HepG2 (cell line): Measurements from ENCODE around the gene SULT4A1.

ENCODE experiments used
- AGO1 ChIP-seq: fragments of 200-400 bp; formaldehyde crosslinking; IDR thresholded peaks from 2 replicates; pipeline ENCODE4 v1.6.1; 2017; ENCODE audit warnings: mild to moderate bottlenecking, low read depth, low read length, moderate library complexity; ENCODE audit not compliant: poor library complexity, severe bottlenecking
- ARNT ChIP-seq: fragments of 450-650 bp; IDR thresholded peaks from 2 replicates; pipeline ENCODE4 v1.6.1; 2017
- PHF8 ChIP-seq: sonication (generic); formaldehyde crosslinking; IDR thresholded peaks from 2 replicates; pipeline ENCODE4 v1.5.0; 2020; ENCODE audit warnings: missing genetic modification reagents
- ZNF274 ChIP-seq: sonication (generic); formaldehyde crosslinking; IDR thresholded peaks from 2 replicates; pipeline ENCODE4 v1.5.1; 2020; ENCODE audit warnings: mild to moderate bottlenecking, missing genetic modification reagents
- ZNF672 ChIP-seq: sonication (generic); formaldehyde crosslinking; IDR thresholded peaks from 2 replicates; pipeline ENCODE4 v1.8.1; 2022; ENCODE audit warnings: missing genetic modification reagents

GRCh38 chr22:43840431-43840830 lies 21.9 kb downstream of the SULT4A1 start:
- no peak for TF ChIP-seq PHF8 (CRISPR knock-in tag)
- TF ChIP-seq AGO1 = no peak
- TF ChIP-seq ZNF672 (CRISPR knock-in tag) = no peak
- no peak for TF ChIP-seq ZNF274
- no peak for TF ChIP-seq ARNT
